Nephron progenitor cell (in vitro differentiated cells): Measurements from ENCODE around the gene HIC1.
A peak's percentile ranks its signal among the peaks of the same experiment; 100 is the strongest.

Experiments used
- DNase-seq: peaks from one replicate; pipeline ENCODE4 v3.0.0; 2021
- H3K27ac Mint-ChIP-seq: 2 replicates; pipeline ENCODE4 v1.8.0; 2021; ENCODE audit warnings: mild to moderate bottlenecking, moderate library complexity, mixed read lengths
- H3K27me3 Mint-ChIP-seq: 2 replicates; pipeline ENCODE4 v1.8.0; 2021; ENCODE audit warnings: mild to moderate bottlenecking, low read depth, mixed read lengths; ENCODE audit not compliant: poor library complexity
- H3K36me3 Mint-ChIP-seq: 2 replicates; pipeline ENCODE4 v1.8.0; 2021; ENCODE audit warnings: low read depth, mixed read lengths
- H3K4me1 Mint-ChIP-seq: 2 replicates; pipeline ENCODE4 v1.8.0; 2021; ENCODE audit warnings: mixed read lengths
- H3K4me3 Mint-ChIP-seq: 2 replicates; pipeline ENCODE4 v1.8.0; 2021; ENCODE audit warnings: mild to moderate bottlenecking, moderate library complexity, mixed read lengths
- H3K9me3 Mint-ChIP-seq: 2 replicates; pipeline ENCODE4 v1.8.0; 2021; ENCODE audit warnings: mild to moderate bottlenecking, moderate library complexity, mixed read lengths
- CTCF ChIP-seq: fragments of 200-600 bp; sonication (generic); IDR thresholded peaks from 2 replicates; pipeline ENCODE4 v1.5.0; 2021; ENCODE audit warnings: antibody characterized with exemption

Gene HIC1

GRCh38 chr17:2029911-2030778 lies 24.8 kb upstream of the HIC1 start, which contains the start of gene DPH1:
TSS of gene DPH1 (plus strand) at chr17:2030153. CDS start at chr17:2030170, 17 bp downstream.
- TF ChIP-seq CTCF, result no peak
- peaks cover 50% of the 10 kb centered on the region for H3K4me1 Mint-ChIP-seq
- DNase-seq, result peak; percentile 91
- H3K27me3 Mint-ChIP-seq, result peaks cover 52% of the 10 kb centered on the region
- H3K36me3 Mint-ChIP-seq, result no peaks in the 10 kb centered on the region
- H3K4me3 Mint-ChIP-seq, result peak within 1 kb of the TSS; percentile 96
- H3K27ac Mint-ChIP-seq, result no peak within 1 kb of the TSS
- H3K9me3 Mint-ChIP-seq, result peaks cover 4% of the 10 kb centered on the region

GRCh38 chr17:2030779-2031163 lies 24.1 kb upstream of the HIC1 start:
- H3K4me3 Mint-ChIP-seq, result peak overlapping the region; percentile 96
- peak; percentile 52 for TF ChIP-seq CTCF
- H3K27ac Mint-ChIP-seq, result no peak overlapping the region
- H3K27me3 Mint-ChIP-seq, result peaks cover 45% of the 10 kb centered on the region
- peak; percentile 62 for DNase-seq
- no peaks in the 10 kb centered on the region for H3K36me3 Mint-ChIP-seq
- peaks cover 50% of the 10 kb centered on the region for H3K4me1 Mint-ChIP-seq
- peaks cover 4% of the 10 kb centered on the region for H3K9me3 Mint-ChIP-seq

DNA sequence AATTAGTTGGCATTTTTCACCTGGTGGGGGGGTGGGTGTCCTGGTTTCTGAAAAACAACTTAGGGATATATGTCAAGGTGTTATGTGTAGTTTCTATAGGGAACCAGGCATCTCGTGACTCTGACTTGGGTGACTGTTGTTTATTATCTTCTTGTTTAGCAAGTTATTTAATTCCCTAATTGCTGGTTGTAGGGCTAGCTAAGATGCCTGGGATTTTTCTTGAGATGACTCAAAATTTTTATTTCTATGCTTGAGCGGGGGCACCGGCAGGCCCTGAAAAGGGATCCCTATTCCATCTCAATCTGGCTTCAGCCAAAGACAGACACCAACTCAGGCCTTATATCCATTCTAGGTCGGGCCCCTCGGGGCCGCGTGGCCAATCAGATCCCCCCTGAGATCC lies 21.8 kb upstream of the HIC1 start:
- DNase-seq, result no peak
- H3K27ac Mint-ChIP-seq, result no peak overlapping the region
- H3K27me3 Mint-ChIP-seq, result peaks cover 28% of the 10 kb centered on the region
- no peaks in the 10 kb centered on the region for H3K9me3 Mint-ChIP-seq
- H3K36me3 Mint-ChIP-seq, result peaks cover 10% of the 10 kb centered on the region
- no peak for TF ChIP-seq CTCF
- peaks cover 50% of the 10 kb centered on the region for H3K4me1 Mint-ChIP-seq
- H3K4me3 Mint-ChIP-seq, result no peak overlapping the region

DNA sequence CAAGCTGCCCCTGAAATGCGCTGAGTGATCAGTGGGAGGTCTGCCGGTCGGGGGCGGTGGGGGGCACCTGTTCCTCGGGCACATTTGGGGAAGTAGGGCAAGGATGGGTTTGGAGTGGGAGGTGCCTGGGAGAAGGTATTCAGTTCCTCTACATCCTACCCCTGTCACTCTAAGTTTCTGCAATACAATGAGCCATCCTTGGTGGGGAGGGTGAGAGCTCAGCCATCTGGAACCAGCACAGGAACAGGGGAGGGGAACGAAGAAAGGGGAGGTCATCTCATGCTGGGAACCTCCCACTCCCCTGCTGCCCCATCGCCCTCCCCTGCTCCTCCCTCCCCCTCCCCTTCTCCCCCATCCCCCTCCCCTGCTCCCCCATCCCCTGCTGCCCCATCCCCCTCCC lies 20.7 kb upstream of the HIC1 start:
- Mint-ChIP-seq H3K36me3 (peaks cover 15% of the 10 kb centered on the region), H3K4me1 (peaks cover 40% of the 10 kb centered on the region), H3K27me3 (peaks cover 18% of the 10 kb centered on the region), H3K27ac (no peak overlapping the region), H3K4me3 (no peak overlapping the region), H3K9me3 (no peaks in the 10 kb centered on the region)
- DNase-seq, result no peak
- TF ChIP-seq CTCF, result no peak

- Mint-ChIP-seq H3K36me3 (peaks cover 19% of the 10 kb centered on the region), H3K4me3 (no peak overlapping the region), H3K27me3 (peaks cover 12% of the 10 kb centered on the region), H3K9me3 (no peaks in the 10 kb centered on the region), H3K4me1 (peaks cover 40% of the 10 kb centered on the region), H3K27ac (no peak overlapping the region)
- TF ChIP-seq CTCF, result no peak
- DNase-seq, result no peak
These were observed 19.9 kb upstream of the HIC1 start for GRCh38 chr17:2034806-2035540.
